BLaER1 treated with 17β-estradiol and CSF1 and Interleukin-3, amounts not matched to agents 10 nM and 100 nM (cell line): ENCODE data around the gene ADAMTS2.

Experiments used
- H3K27ac ChIP-seq, 11 experiments: shearing (Covaris generic); formaldehyde crosslinking; 2 replicates each; pipeline ENCODE4 v1.8.1; 2022
- H3K27me3 ChIP-seq, 11 experiments: shearing (Covaris generic); formaldehyde crosslinking; 2 replicates each; pipeline ENCODE4 v1.8.1; 2022
- H3K36me3 ChIP-seq, 11 experiments: shearing (Covaris generic); formaldehyde crosslinking; 2 replicates each; pipeline ENCODE4 v1.8.1; 2022
- H3K4me1 ChIP-seq, 10 experiments: shearing (Covaris generic); formaldehyde crosslinking; 2 replicates each; pipeline ENCODE4 v1.8.1; 2022
- H3K4me2 ChIP-seq, 11 experiments: shearing (Covaris generic); formaldehyde crosslinking; 2 replicates each; pipeline ENCODE4 v1.8.1; 2022
- H3K4me3 ChIP-seq, 10 experiments: shearing (Covaris generic); formaldehyde crosslinking; 2 replicates each; pipeline ENCODE4 v1.8.1; 2022
- H3K9ac ChIP-seq, 11 experiments: shearing (Covaris generic); formaldehyde crosslinking; 2 replicates each; pipeline ENCODE4 v1.8.1; 2022
- H3K9me3 ChIP-seq, 11 experiments: shearing (Covaris generic); formaldehyde crosslinking; replicated peaks in 1 of 11; 2 replicates each; pipeline ENCODE4 v1.8.1; 2022
- H4K20me1 ChIP-seq, 11 experiments: shearing (Covaris generic); formaldehyde crosslinking; 2 replicates each; pipeline ENCODE4 v1.8.1; 2022
- Cebpa-rat ChIP-seq, 11 experiments: shearing (Covaris generic); IDR thresholded peaks; 2 replicates each; pipeline ENCODE4 v1.8.1; 2022

Gene ADAMTS2

GRCh38 chr5:179125789-179126505 lies 219.3 kb downstream of the ADAMTS2 start:
- no peak overlapping the region for H3K27ac ChIP-seq
- H4K20me1 ChIP-seq: no peaks in the 10 kb centered on the region
- H3K27me3 ChIP-seq: no peaks in the 10 kb centered on the region
- no peak overlapping the region for H3K4me2 ChIP-seq
- no peak overlapping the region for H3K9ac ChIP-seq
- H3K4me1 ChIP-seq: no peaks in the 10 kb centered on the region
- no peak for TF ChIP-seq Cebpa-rat (IDR thresholded peaks at IDR 0.05)
- H3K4me3 ChIP-seq: no peak overlapping the region
- H3K36me3 ChIP-seq: no peaks in the 10 kb centered on the region; a peak in 1 of 22 replicates
- peaks cover 18 to 55% (median 47%) of the 10 kb centered on the region in 11 experiments for H3K9me3 ChIP-seq

DNA sequence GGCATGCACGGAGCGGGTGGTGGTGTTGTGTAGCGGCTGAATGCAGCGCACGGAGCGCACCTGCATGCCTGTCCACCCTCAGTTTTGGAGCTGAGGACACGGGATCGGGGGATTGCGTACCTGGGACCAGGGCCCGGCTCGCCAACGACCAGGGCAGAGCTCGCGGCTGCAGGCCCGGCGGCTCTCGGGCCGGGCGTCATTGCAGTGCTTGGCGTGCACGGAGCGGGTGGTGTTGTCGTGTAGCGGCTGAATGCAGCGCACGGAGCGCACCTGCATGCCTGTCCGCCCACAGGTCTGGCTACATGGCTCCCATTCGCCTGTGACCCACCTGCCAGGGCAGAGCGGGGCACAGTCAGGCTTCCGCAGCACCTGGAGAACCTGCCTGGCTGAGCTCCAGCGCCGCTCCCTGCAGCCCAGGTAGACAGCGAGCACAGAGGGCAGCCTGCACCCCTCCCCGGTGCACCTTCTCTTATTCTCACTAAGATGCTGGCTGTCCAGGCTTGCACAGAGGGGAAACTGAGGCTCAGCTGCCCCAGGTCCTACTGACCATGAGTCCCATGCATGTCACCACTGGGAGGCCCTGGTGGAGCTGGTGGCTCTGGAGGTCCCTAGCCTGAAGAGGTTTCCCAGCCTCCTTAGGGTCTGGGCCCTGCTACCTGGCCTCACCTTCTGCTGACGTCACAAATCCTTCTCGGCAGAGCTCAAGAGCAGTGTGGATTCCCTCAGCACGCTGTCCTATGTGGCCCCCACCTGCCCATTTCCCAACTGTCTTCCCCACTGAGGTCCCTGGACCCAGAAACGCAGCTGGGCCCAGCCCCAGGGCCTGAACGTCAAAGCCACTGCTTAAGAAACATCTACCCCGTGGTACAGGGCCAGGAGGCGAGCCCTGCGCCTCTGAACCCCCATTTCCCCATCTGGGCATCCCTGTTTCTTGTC lies 220.1 kb downstream of the ADAMTS2 start:
- peaks cover 26 to 63% (median 56%) of the 10 kb centered on the region in 11 experiments for H3K9me3 ChIP-seq
- no peak for TF ChIP-seq Cebpa-rat (IDR thresholded peaks at IDR 0.05)
- H3K4me1 ChIP-seq: no peaks in the 10 kb centered on the region
- no peaks in the 10 kb centered on the region for H4K20me1 ChIP-seq
- no peak overlapping the region for H3K27ac ChIP-seq
- no peak overlapping the region for H3K9ac ChIP-seq
- H3K36me3 ChIP-seq: no peaks in the 10 kb centered on the region; a peak in 1 of 22 replicates
- no peak overlapping the region for H3K4me3 ChIP-seq
- no peak overlapping the region for H3K4me2 ChIP-seq
- H3K27me3 ChIP-seq: no peaks in the 10 kb centered on the region

GRCh38 chr5:179124273-179124852 lies 220.9 kb downstream of the ADAMTS2 start:
- Histone ChIP-seq H4K20me1 (no peaks in the 10 kb centered on the region), H3K27ac (no peak overlapping the region), H3K9me3 (peaks cover 31 to 71% (median 63%) of the 10 kb centered on the region in 11 experiments), H3K9ac (no peak overlapping the region), H3K27me3 (no peaks in the 10 kb centered on the region), H3K4me3 (no peak overlapping the region), H3K36me3 (no peaks in the 10 kb centered on the region; a peak in 1 of 22 replicates), H3K4me1 (no peaks in the 10 kb centered on the region), H3K4me2 (no peak overlapping the region)
- TF ChIP-seq Cebpa-rat (IDR thresholded peaks at IDR 0.05): no peak

DNA sequence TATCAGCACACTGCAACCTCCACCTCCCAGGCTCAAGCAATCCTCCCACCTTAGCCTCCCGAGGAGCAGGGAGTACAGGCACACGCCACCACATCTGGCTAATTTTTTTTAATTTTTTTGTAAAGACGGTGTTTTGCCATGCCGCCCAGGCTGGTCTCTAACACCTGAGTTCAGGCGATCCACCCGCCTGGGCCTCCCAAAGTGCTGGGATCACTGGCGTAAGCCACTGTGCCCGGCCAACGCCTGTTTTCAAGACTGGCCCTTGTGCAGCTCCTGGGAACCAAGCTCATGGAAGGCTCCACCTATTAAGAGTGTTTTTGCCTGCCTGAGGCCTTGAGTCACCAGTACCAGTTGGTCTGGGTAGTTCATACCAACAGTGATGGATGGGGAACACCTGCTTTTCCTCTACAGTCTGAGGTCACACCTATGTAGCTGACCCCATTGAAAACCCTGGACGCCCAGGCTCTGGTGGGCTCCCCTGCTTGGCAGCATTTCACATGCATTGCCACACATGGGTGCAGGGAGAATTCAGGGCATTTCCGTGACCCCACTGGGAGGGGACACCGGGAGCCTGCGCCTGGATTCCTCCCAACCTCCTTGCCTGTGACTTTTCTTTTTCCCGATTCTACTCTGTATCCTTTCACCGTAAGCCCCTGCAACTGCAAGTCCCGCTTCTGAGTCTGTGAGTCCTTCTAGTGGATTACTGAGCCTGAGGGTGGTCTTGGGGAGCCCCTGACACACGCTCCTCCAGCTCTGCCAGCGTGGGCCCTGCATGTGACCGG lies 221.6 kb downstream of the ADAMTS2 start:
- Histone ChIP-seq H3K27me3 (no peaks in the 10 kb centered on the region), H3K36me3 (no peaks in the 10 kb centered on the region; a peak in 1 of 22 replicates), H3K4me1 (no peaks in the 10 kb centered on the region), H3K4me2 (no peak overlapping the region), H3K9me3 (peaks cover 31 to 76% (median 67%) of the 10 kb centered on the region in 11 experiments), H3K27ac (no peak overlapping the region), H3K9ac (no peak overlapping the region), H3K4me3 (no peak overlapping the region), H4K20me1 (no peaks in the 10 kb centered on the region)
- TF ChIP-seq Cebpa-rat (IDR thresholded peaks at IDR 0.05): no peak

DNA sequence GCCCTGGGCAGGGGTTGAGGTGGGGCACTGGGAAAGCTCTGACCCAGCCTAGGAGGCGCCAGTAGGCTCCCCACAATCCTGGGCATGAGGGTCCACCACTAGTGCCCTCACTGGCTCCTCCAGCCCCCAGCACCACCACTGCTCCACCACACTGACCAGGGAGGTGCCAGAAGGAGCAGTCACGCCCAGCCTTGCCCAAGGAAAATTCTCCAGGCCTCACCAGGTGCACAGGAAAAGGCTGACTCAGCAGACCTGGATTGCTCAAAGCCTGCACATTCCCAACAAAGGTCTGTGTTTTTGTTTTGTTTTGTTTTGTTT lies 222.2 kb downstream of the ADAMTS2 start:
- Histone ChIP-seq H3K4me2 (no peak overlapping the region), H3K27ac (no peak overlapping the region), H3K4me1 (no peaks in the 10 kb centered on the region), H3K9me3 (peaks cover 31 to 79% (median 67%) of the 10 kb centered on the region in 11 experiments), H3K36me3 (no peaks in the 10 kb centered on the region; a peak in 1 of 22 replicates), H3K9ac (no peak overlapping the region), H4K20me1 (no peaks in the 10 kb centered on the region), H3K27me3 (no peaks in the 10 kb centered on the region), H3K4me3 (no peak overlapping the region)
- TF ChIP-seq Cebpa-rat (IDR thresholded peaks at IDR 0.05): no peak

GRCh38 chr5:179122411-179123108 lies 222.7 kb downstream of the ADAMTS2 start:
- Histone ChIP-seq H3K4me3 (no peak overlapping the region), H3K36me3 (no peaks in the 10 kb centered on the region; a peak in 1 of 22 replicates), H3K27ac (no peak overlapping the region), H3K27me3 (no peaks in the 10 kb centered on the region), H4K20me1 (no peaks in the 10 kb centered on the region), H3K4me1 (no peaks in the 10 kb centered on the region), H3K9me3 (peaks cover 31 to 79% (median 67%) of the 10 kb centered on the region in 11 experiments), H3K4me2 (no peak overlapping the region), H3K9ac (no peak overlapping the region)
- no peak for TF ChIP-seq Cebpa-rat (IDR thresholded peaks at IDR 0.05)

- Histone ChIP-seq H3K36me3 (no peaks in the 10 kb centered on the region; a peak in 1 of 22 replicates), H3K9ac (no peak overlapping the region), H3K27ac (no peak overlapping the region), H4K20me1 (no peaks in the 10 kb centered on the region), H3K4me1 (no peaks in the 10 kb centered on the region), H3K27me3 (no peaks in the 10 kb centered on the region), H3K4me2 (no peak overlapping the region), H3K4me3 (no peak overlapping the region), H3K9me3 (peaks cover 31 to 82% (median 67%) of the 10 kb centered on the region in 11 experiments)
- no peak for TF ChIP-seq Cebpa-rat (IDR thresholded peaks at IDR 0.05)
These were observed 223.6 kb downstream of the ADAMTS2 start for GRCh38 chr5:179121667-179122111.

- Histone ChIP-seq H3K27me3 (no peaks in the 10 kb centered on the region), H3K9me3 (peaks cover 31 to 82% (median 64%) of the 10 kb centered on the region in 11 experiments), H4K20me1 (no peaks in the 10 kb centered on the region), H3K4me3 (no peak overlapping the region), H3K27ac (no peak overlapping the region), H3K36me3 (no peaks in the 10 kb centered on the region; a peak in 1 of 22 replicates), H3K4me1 (no peaks in the 10 kb centered on the region), H3K9ac (no peak overlapping the region), H3K4me2 (no peak overlapping the region)
- TF ChIP-seq Cebpa-rat (IDR thresholded peaks at IDR 0.05): no peak
These were observed 224.2 kb downstream of the ADAMTS2 start for GRCh38 chr5:179120951-179121666.
